ENCODE results near the gene NXN. TPM values are rescaled to one million over a fixed set of nuclear protein-coding genes. Genes with fewer than 3 reads are reported as not detected.

Gene NXN
- total RNA-seq, 4 donors from 2014 or later = 10.6 to 222 (median 13.8) TPM

- DNase-seq = no peak
- in situ Hi-C loops (cut with MboI; ENCODE audit: low pct_ligation_motif_present in 1 of 4, low pct_unique_long_range_greater_than_20kb in 1 of 4, low sequenced_read_pairs in 3 of 4) (no loop called here), intact Hi-C loops (cut with DNase I; ENCODE audit: low total_unique reads) (loop anchor here (10.0 kb wide), 1 partner anchor 91 kb away; the partner anchor contains the start of gene NXN)
- H3K27me3 ChIP-seq = no peaks in the 10 kb centered on the region
- H3K4me3 ChIP-seq = no peak overlapping the region
- H3K4me1 ChIP-seq = peaks cover 21 to 57% (median 26%) of the 10 kb centered on the region in 4 donors
- no peaks in the 10 kb centered on the region for H3K9me3 ChIP-seq
- H3K27ac ChIP-seq = peak overlapping the region; percentile 71 to 89 (median 85)
- H3K36me3 ChIP-seq = no peaks in the 10 kb centered on the region
- TF ChIP-seq EP300 (IDR thresholded peaks at IDR 0.05; ENCODE audit: low read depth) (no peak), POLR2AphosphoS5 (IDR thresholded peaks at IDR 0.05) (no peak), POLR2A (IDR thresholded peaks at IDR 0.05) (no peak), CTCF (IDR thresholded peaks at IDR 0.05) (no peak)
- WGBS, 2 donors (ENCODE audit: low coverage in 1 of 2) = 85% methylated on average over 12 of the region's 12 CpGs; no CpG with 5 or more reads in 1 of the 2 donors
Observed at GRCh38 chr17:883586-883962, 96.0 kb downstream of the NXN start.

DNA sequence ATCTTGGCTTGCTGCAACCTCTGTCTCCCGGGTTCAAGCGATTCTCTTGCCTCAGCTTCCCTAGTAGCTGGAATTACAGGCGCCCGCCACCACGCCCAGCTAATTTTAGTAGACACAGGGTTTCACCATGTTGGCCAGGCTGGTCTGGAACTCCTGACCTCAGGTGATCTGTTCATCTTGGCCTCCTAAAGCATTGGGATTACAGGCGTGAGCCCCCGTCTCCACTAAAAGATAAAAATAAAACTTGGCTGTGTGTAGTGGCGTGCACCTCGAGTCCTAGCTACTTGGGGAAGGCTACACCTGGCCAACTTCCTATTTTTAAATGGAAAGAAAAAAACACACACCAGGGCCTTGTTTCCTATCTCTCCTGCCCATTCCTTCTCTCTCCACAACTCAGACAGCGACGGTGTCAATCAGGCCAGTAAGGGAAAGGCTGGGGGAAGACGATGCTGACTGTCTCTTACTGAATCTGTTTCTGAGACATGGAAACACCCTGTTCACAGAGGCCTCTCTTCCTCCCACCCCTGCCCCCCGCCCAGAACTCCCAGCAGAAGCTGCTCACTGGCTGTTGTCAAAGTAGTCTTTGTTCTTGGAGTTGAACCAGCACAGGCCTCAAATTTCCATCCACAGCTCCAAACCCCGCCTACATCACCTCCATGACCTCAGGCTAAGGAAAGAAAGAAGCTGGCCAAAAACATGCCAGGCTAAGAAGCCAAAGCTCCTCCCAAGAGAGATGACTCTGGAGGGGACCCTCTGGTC, 96.6 kb downstream of the NXN start:
- Histone ChIP-seq H3K27me3 (no peaks in the 10 kb centered on the region), H3K4me3 (no peak overlapping the region), H3K9me3 (no peaks in the 10 kb centered on the region), H3K36me3 (no peaks in the 10 kb centered on the region), H3K4me1 (peaks cover 21 to 55% (median 26%) of the 10 kb centered on the region in 4 donors), H3K27ac (peak overlapping the region; percentile 71 to 89 (median 85))
- WGBS, 2 donors (ENCODE audit: low coverage in 1 of 2) = 40 to 65% methylated on average over 2 to 14 of the region's 14 CpGs
- peak; percentile 34 for DNase-seq
- TF ChIP-seq CTCF (IDR thresholded peaks at IDR 0.05) (no peak), POLR2A (IDR thresholded peaks at IDR 0.05) (no peak), EP300 (IDR thresholded peaks at IDR 0.05; ENCODE audit: low read depth) (no peak), POLR2AphosphoS5 (IDR thresholded peaks at IDR 0.05) (no peak)
- intact Hi-C loops (cut with DNase I; ENCODE audit: low total_unique reads) (loop anchor here (10.0 kb wide), 1 partner anchor 92 kb away; the partner anchor contains the start of gene NXN), in situ Hi-C loops (cut with MboI; ENCODE audit: low pct_ligation_motif_present in 1 of 4, low pct_unique_long_range_greater_than_20kb in 1 of 4, low sequenced_read_pairs in 3 of 4) (no loop called here)

- Histone ChIP-seq H3K36me3 (no peaks in the 10 kb centered on the region), H3K9me3 (no peaks in the 10 kb centered on the region), H3K4me3 (no peak overlapping the region), H3K4me1 (peaks cover 21 to 44% (median 26%) of the 10 kb centered on the region in 4 donors), H3K27me3 (no peaks in the 10 kb centered on the region), H3K27ac (peak overlapping the region; percentile 71 to 89 (median 85))
- in situ Hi-C loops (cut with MboI; ENCODE audit: low pct_ligation_motif_present in 1 of 4, low pct_unique_long_range_greater_than_20kb in 1 of 4, low sequenced_read_pairs in 3 of 4) (no loop called here), intact Hi-C loops (cut with DNase I; ENCODE audit: low total_unique reads) (loop anchor here (10.0 kb wide), 1 partner anchor 93 kb away; the partner anchor contains the start of gene NXN)
- WGBS, 2 donors (ENCODE audit: low coverage in 1 of 2) = 76 to 78% methylated on average over 6 of the region's 6 CpGs
- no peak for DNase-seq
- TF ChIP-seq EP300 (IDR thresholded peaks at IDR 0.05; ENCODE audit: low read depth) (no peak), POLR2A (IDR thresholded peaks at IDR 0.05) (no peak), POLR2AphosphoS5 (IDR thresholded peaks at IDR 0.05) (no peak), CTCF (IDR thresholded peaks at IDR 0.05) (no peak)
Observed at GRCh38 chr17:881778-882177, 97.8 kb downstream of the NXN start.

DNA sequence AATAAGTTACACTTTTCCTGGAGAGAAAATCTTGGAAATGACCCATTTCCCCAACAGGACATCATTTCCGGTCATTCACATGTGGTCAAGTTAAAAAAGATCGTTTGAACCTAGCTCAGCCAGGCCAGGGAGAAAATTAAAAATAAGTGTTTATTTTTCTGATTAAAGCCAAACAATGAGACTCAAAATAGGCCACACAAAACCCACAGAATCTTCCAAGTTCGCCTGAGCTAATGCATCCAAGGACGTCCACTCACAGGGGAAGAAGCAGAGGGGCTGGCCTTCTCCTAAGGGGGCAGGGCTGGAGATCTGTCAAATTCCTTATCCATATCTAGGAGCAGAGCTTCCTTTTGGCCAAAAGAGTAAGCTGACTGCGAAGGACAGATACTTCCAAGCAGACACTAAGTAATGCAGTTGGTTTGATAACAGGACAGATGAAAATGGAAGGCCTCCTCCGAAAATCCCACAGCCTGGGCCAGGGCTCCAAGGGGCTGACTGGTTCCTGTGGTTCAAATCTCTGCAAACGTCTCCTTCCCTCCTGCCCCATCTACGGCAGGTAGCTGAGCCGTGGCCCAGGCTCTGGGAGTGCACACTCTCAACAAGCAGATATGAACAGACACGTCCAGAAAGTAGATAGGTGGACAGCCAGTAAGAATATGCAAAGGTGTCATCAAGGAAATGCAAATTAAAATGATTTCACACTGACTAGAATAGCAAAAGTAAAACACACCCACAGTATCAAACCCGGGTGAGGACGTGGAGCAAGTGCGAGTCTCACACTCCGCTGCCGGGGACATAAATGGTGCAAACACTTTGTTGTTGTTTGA, 98.9 kb downstream of the NXN start:
- Histone ChIP-seq H3K27ac (peak overlapping the region; percentile 46 to 89 (median 85)), H3K4me3 (no peak overlapping the region), H3K36me3 (no peaks in the 10 kb centered on the region), H3K27me3 (no peaks in the 10 kb centered on the region), H3K9me3 (no peaks in the 10 kb centered on the region), H3K4me1 (peaks cover 21 to 42% (median 26%) of the 10 kb centered on the region in 4 donors)
- intact Hi-C loops (cut with DNase I; ENCODE audit: low total_unique reads) (loop anchor here (10.0 kb wide), 1 partner anchor 94 kb away; the partner anchor contains the start of gene NXN), in situ Hi-C loops (cut with MboI; ENCODE audit: low pct_ligation_motif_present in 1 of 4, low pct_unique_long_range_greater_than_20kb in 1 of 4, low sequenced_read_pairs in 3 of 4) (no loop called here)
- no peak for TF ChIP-seq CTCF (IDR thresholded peaks at IDR 0.05)
- no peak for TF ChIP-seq EP300 (IDR thresholded peaks at IDR 0.05; ENCODE audit: low read depth)
- no peak for TF ChIP-seq POLR2AphosphoS5 (IDR thresholded peaks at IDR 0.05)
- 68 to 74% methylated on average over 9 to 15 of the region's 15 CpGs for WGBS, 2 donors (ENCODE audit: low coverage in 1 of 2)
- DNase-seq = no peak

Measured in transverse colon (tissue), 4 donors.